HepG2 (cell line): ENCODE results near the gene AGRN. TPM values are rescaled to one million over a fixed set of nuclear protein-coding genes. Genes with fewer than 3 reads are reported as not detected.

ENCODE experiments used
- ATAC-seq: fragments of 200-7000 bp; cut with Tn5 transposase; 3 replicates; pipeline ENCODE4 v1.9.1; 2020; ENCODE audit warnings: mild to moderate bottlenecking, moderate library complexity
- BruUV-seq: library from RNA; stranded (reverse); fragments of 400-500 nt; replicated peaks from 2 replicates; lab custom pipeline; 2021; lab: Mats Ljungman, UMichigan
- CTCF ChIA-PET: fragments of 300-600 bp; formaldehyde crosslinking; extraction: SDS; loops from one replicate; lab custom pipeline; 2021; ENCODE audit warnings: low total read pairs, inconsistent platforms, low intra/inter-chr PET ratio; lab: Yijun Ruan, JAX
- POLR2A ChIA-PET: fragments of 350-600 bp; sonication (Branson Sonifier 250); formaldehyde crosslinking; loops from one replicate; lab custom pipeline; 2020; ENCODE audit warnings: antibody characterized with exemption, inconsistent platforms; lab: Yijun Ruan, JAX
- DNase-seq: peaks from one replicate; pipeline ENCODE4 v3.0.0-alpha.2; 2015; ENCODE audit warnings: low spot score
- FAIRE-seq: peaks from 3 replicates; lab custom pipeline; 2011; peaks lifted over from hg19 to GRCh38; lab: Jason Lieb, UNC
- H2AFZ ChIP-seq: one replicate; pipeline ENCODE4 v1.6.1; 2011; ENCODE audit warnings: low read length, inconsistent platforms
- H3K27ac ChIP-seq: fragments of 300-600 bp; 3 replicates; pipeline ENCODE4 v1.8.0; 2011; ENCODE audit warnings: mixed run types, mild to moderate bottlenecking, mixed read lengths, low read length, inconsistent platforms; ENCODE audit not compliant: insufficient read depth; ENCODE audit errors: extremely low read length
- H3K27me3 ChIP-seq, 2 experiments: fragments of 200-600 bp in 1 of 2; 2 replicates in 1 of 2; 3 replicates in 1 of 2; pipeline versions ENCODE4 v1.6.0 to v1.8.0; 2011; ENCODE audit warnings: low read length in 2 of 2, mild to moderate bottlenecking in 2 of 2, moderate library complexity in 2 of 2, inconsistent platforms in 1 of 2; ENCODE audit not compliant: insufficient read depth in 2 of 2, control insufficient read depth in 1 of 2
- H3K36me3 ChIP-seq, 2 experiments: fragments of 200-600 bp in 1 of 2; replicated peaks in 1 of 2; 2 replicates in 1 of 2; 3 replicates in 1 of 2; pipeline versions ENCODE4 v1.5.1 to v1.8.0; 2011; ENCODE audit warnings: low read length in 2 of 2, inconsistent platforms in 1 of 2; ENCODE audit not compliant: insufficient read depth in 2 of 2, control insufficient read depth in 1 of 2
- H3K4me1 ChIP-seq: 2 replicates; pipeline ENCODE4 v1.5.1; 2012; ENCODE audit warnings: low read length, inconsistent platforms; ENCODE audit not compliant: insufficient read depth
- H3K4me2 ChIP-seq: 2 replicates; pipeline ENCODE4 v1.6.0; 2011; ENCODE audit warnings: low read depth, low read length, inconsistent platforms
- H3K4me3 ChIP-seq, 3 experiments: fragments of 200-600 bp in 1 of 3; sonication (generic), shearing (Covaris generic) in 1 of 3; replicated peaks in 1 of 3; 2 replicates each; pipeline ENCODE4 v1.5.1; 2011 to 2016; ENCODE audit warnings: low read length in 3 of 3, inconsistent platforms in 2 of 3, low read depth in 2 of 3, mild to moderate bottlenecking in 2 of 3, control low read depth in 1 of 3, mixed read lengths in 1 of 3; ENCODE audit not compliant: insufficient read depth in 1 of 3
- H3K79me2 ChIP-seq: one replicate; pipeline ENCODE4 v1.6.1; 2011; ENCODE audit warnings: low read length, inconsistent platforms; ENCODE audit not compliant: insufficient read depth
- H3K9ac ChIP-seq: 2 replicates; pipeline ENCODE4 v1.6.0; 2011; ENCODE audit warnings: mild to moderate bottlenecking, low read depth, low read length, inconsistent platforms; ENCODE audit not compliant: insufficient read depth
- H3K9me3 ChIP-seq: 2 replicates; pipeline ENCODE4 v1.5.1; 2012; ENCODE audit warnings: mild to moderate bottlenecking, low read length
- H4K20me1 ChIP-seq: 2 replicates; pipeline ENCODE4 v1.6.0; 2011; ENCODE audit warnings: inconsistent platforms, mild to moderate bottlenecking, low read length, moderate library complexity; ENCODE audit not compliant: insufficient read depth
- CBX2 ChIP-seq, 2 experiments: fragments of 200-600 bp in 1 of 2; sonication (generic); formaldehyde crosslinking in 1 of 2; IDR thresholded peaks; 2 replicates each; pipeline versions ENCODE4 v1.7.0 to v1.8.1; 2018 to 2022; ENCODE audit warnings: low read depth in 2 of 2, low read length in 1 of 2, mild to moderate bottlenecking in 1 of 2, missing genetic modification reagents in 1 of 2
- DR1 ChIP-seq: sonication (generic); formaldehyde crosslinking; IDR thresholded peaks from 2 replicates; pipeline ENCODE4 v1.8.0; 2021; ENCODE audit warnings: mild to moderate bottlenecking, missing genetic modification reagents, inconsistent platforms
- FOXO1 ChIP-seq: sonication (generic); formaldehyde crosslinking; IDR thresholded peaks from 2 replicates; pipeline ENCODE4 v1.4.0; 2020; ENCODE audit warnings: missing genetic modification reagents
- IKZF4 ChIP-seq: sonication (generic); formaldehyde crosslinking; IDR thresholded peaks from 2 replicates; pipeline ENCODE4 v1.5.1; 2020; ENCODE audit warnings: borderline replicate concordance, mild to moderate bottlenecking, low read depth, missing genetic modification reagents; ENCODE audit errors: not compliant biosample characterization
- MIXL1 ChIP-seq: IDR thresholded peaks from 2 replicates; pipeline ENCODE4 v1.6.1; 2016
- NCOA2 ChIP-seq: sonication (generic); formaldehyde crosslinking; IDR thresholded peaks from 2 replicates; pipeline ENCODE4 v1.8.0; 2022; ENCODE audit warnings: inconsistent platforms
- NFE2 ChIP-seq: sonication (generic); formaldehyde crosslinking; IDR thresholded peaks from 2 replicates; pipeline ENCODE4 v1.4.0; 2020; ENCODE audit warnings: missing genetic modification reagents
- SRSF9 ChIP-seq: fragments of 200-400 bp; formaldehyde crosslinking; IDR thresholded peaks from 2 replicates; pipeline ENCODE4 v1.6.1; 2018; ENCODE audit warnings: borderline replicate concordance, mild to moderate bottlenecking, low read depth, low read length; ENCODE audit not compliant: insufficient read depth, poor library complexity, severe bottlenecking
- ZNF33A ChIP-seq: sonication (generic); formaldehyde crosslinking; IDR thresholded peaks from 2 replicates; pipeline ENCODE4 v1.5.1; 2020; ENCODE audit warnings: missing genetic modification reagents, mild to moderate bottlenecking, moderate library complexity, borderline replicate concordance
- ZNF382 ChIP-seq: sonication (generic); formaldehyde crosslinking; IDR thresholded peaks from 2 replicates; pipeline ENCODE4 v1.5.0; 2020; ENCODE audit warnings: missing genetic modification reagents, mild to moderate bottlenecking, borderline replicate concordance
- ZNF558 ChIP-seq: sonication (generic); formaldehyde crosslinking; IDR thresholded peaks from 2 replicates; pipeline ENCODE4 v1.9.0; 2022; ENCODE audit warnings: mild to moderate bottlenecking, missing genetic modification reagents, borderline replicate concordance
- ZNF724P ChIP-seq: sonication (generic); formaldehyde crosslinking; IDR thresholded peaks from 2 replicates; pipeline ENCODE4 v1.8.0; 2022; ENCODE audit warnings: missing genetic modification reagents, borderline replicate concordance
- WGBS: methylation state at CpG from one replicate; pipeline ENCODE4 v1.1.6; 2017; ENCODE audit warnings: low lambda C conversion rate; 5-methylcytosine and 5-hydroxymethylcytosine counted together
- in situ Hi-C: cut with HindIII; loops from 2 replicates; pipeline ENCODE4 v1.10.0; 2017; ENCODE audit warnings: low pct_unique_long_range_greater_than_20kb; ENCODE audit not compliant: extremely low pct_ligation_motif_present
- intact Hi-C: fragments of 100-400 bp; cut with micrococcal nuclease; formaldehyde crosslinking; loops from one replicate; pipeline ENCODE4 v1.10.0; 2022; ENCODE audit not compliant: unreplicated experiment
- polyA plus RNA-seq, 8 experiments: library from polyadenylated mRNA; depleted of rRNA in 3 of 8; stranded (reverse) in 7 of 8; unstranded in 1 of 8; fragments of >200 nt; fragmentation: Illumina TruSeq in 4 of 8; extraction: Trizol in 4 of 8; gene quantifications; 2 replicates each; pipeline versions ENCODE4 v1.2.1 to v1.2.3, GENCODE V29; 2011 to 2016; ENCODE audit warnings: low read depth in 4 of 8, missing spikeins in 1 of 8, mixed read lengths in 1 of 8; ENCODE audit not compliant: insufficient read depth in 1 of 8
- total RNA-seq, 5 experiments: library from RNA; depleted of rRNA; stranded (reverse); fragments of >200 nt; fragmentation: Illumina TruSeq; extraction: Trizol; gene quantifications; 2 replicates each; pipeline ENCODE4 v1.2.3, GENCODE V29; 2016; ENCODE audit warnings: low read depth in 1 of 5

The AGRN gene
- total and polyA plus RNA-seq, 2 of the 13 experiments (the other 11 are each of a cell fraction or from before 2014, with no cell fraction given), result 29.8 to 65.2 TPM

- POLR2A ChIA-PET, result no interaction called here
- no peak overlapping the region for H3K4me2 ChIP-seq
- ATAC-seq, result no peak
- CTCF ChIA-PET, result no interaction called here
- in situ Hi-C loops (no loop called here), intact Hi-C loops (no loop called here)
- no peak overlapping the region for H3K27ac ChIP-seq
- no peak for FAIRE-seq
- no peak for DNase-seq
- no peaks in the 10 kb centered on the region for H4K20me1 ChIP-seq
- TF ChIP-seq ZNF33A (CRISPR knock-in tag) (no peak), CBX2 (IDR thresholded peaks at IDR 0.05; ENCODE audit: low read depth, low read length) (no peak), CBX2 (CRISPR knock-in tag; IDR thresholded peaks at IDR 0.05; ENCODE audit: low read depth) (no peak), ZNF558 (CRISPR knock-in tag) (no peak), ZNF724P (no peak), FOXO1 (CRISPR knock-in tag) (no peak), NFE2 (CRISPR knock-in tag) (no peak)
- WGBS, result 97% methylated on average over 20 of the region's 38 CpGs
- no TSS peak for BruUV-seq
- no peak overlapping the region for H3K4me3 ChIP-seq
- no peak overlapping the region for H2AFZ ChIP-seq
- no peaks in the 10 kb centered on the region for H3K27me3 ChIP-seq
- no peaks in the 10 kb centered on the region for H3K36me3 ChIP-seq
- H3K9me3 ChIP-seq, result no peaks in the 10 kb centered on the region
- no peaks in the 10 kb centered on the region for H3K79me2 ChIP-seq
- no peaks in the 10 kb centered on the region for H3K4me1 ChIP-seq
- no peak overlapping the region for H3K9ac ChIP-seq
These were observed 66.3 kb downstream of the AGRN start for GRCh38 chr1:1085911-1086841.

DNA sequence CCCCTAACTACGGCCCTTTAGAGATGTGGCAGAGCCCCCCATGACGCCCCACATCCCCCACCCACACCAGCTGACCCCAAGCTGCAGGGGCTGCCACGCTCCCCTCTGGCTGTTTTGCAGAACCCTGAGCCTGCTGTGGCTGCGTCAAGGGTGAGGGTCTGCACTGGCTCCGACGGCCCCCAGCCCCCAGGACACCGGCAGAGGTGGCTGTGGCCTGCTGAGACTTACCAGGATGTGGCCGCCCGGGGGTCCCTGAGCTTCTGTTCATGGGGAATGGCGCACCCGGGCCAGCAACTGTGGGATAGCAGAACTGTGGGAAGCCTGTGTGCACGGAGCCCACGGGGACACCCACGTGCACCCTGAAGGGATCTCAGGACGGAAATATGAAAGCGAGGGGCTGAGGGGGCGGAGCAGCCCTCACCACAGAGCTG is 67.0 kb downstream of the AGRN start:
- intact Hi-C loops, result no loop called here

More for the DNA sequence above, 67.0 kb downstream of the AGRN start:
- TF ChIP-seq IKZF4 (CRISPR knock-in tag) (no peak), DR1 (CRISPR knock-in tag) (no peak), NCOA2 (CRISPR knock-in tag) (no peak), MIXL1 (no peak), SRSF9 (no peak), ZNF382 (CRISPR knock-in tag) (no peak)
- Histone ChIP-seq H3K4me2 (no peak overlapping the region), H3K27me3 (no peaks in the 10 kb centered on the region), H4K20me1 (no peaks in the 10 kb centered on the region), H3K27ac (no peak overlapping the region), H2AFZ (no peak overlapping the region), H3K9me3 (no peaks in the 10 kb centered on the region), H3K4me1 (no peaks in the 10 kb centered on the region), H3K9ac (no peak overlapping the region), H3K79me2 (no peaks in the 10 kb centered on the region), H3K36me3 (no peaks in the 10 kb centered on the region), H3K4me3 (no peak overlapping the region)
- in situ Hi-C loops, result no loop called here
- BruUV-seq, result no TSS peak
- WGBS, result 100% methylated on average over 4 of the region's 17 CpGs
- ATAC-seq (no peak), FAIRE-seq (no peak), DNase-seq (no peak)
- CTCF ChIA-PET, result no interaction called here
- POLR2A ChIA-PET, result no interaction called here
